HepG2 (cell line): ENCODE results near the gene DLL4. TPM values are rescaled to one million over a fixed set of nuclear protein-coding genes. Genes with fewer than 3 reads are reported as not detected.

Experiments used
- SP5 ChIP-seq: IDR thresholded peaks from 2 replicates; pipeline ENCODE4 v1.6.1; 2016; ENCODE audit warnings: low read depth, borderline replicate concordance
- TFDP1 ChIP-seq: IDR thresholded peaks from 2 replicates; pipeline ENCODE4 v1.6.1; 2016; ENCODE audit warnings: missing compliant biosample characterization, missing genetic modification reagents, borderline replicate concordance
- ZNF550 ChIP-seq: sonication (generic); formaldehyde crosslinking; IDR thresholded peaks from 2 replicates; pipeline ENCODE4 v1.4.0; 2020; ENCODE audit warnings: mild to moderate bottlenecking, missing genetic modification reagents, borderline replicate concordance
- polyA plus RNA-seq, 8 experiments: library from polyadenylated mRNA; depleted of rRNA in 3 of 8; stranded (reverse) in 7 of 8; unstranded in 1 of 8; fragments of >200 nt; fragmentation: Illumina TruSeq in 4 of 8; extraction: Trizol in 4 of 8; gene quantifications; 2 replicates each; pipeline versions ENCODE4 v1.2.1 to v1.2.3, GENCODE V29; 2011 to 2016; ENCODE audit warnings: low read depth in 4 of 8, missing spikeins in 1 of 8, mixed read lengths in 1 of 8; ENCODE audit not compliant: insufficient read depth in 1 of 8
- total RNA-seq, 5 experiments: library from RNA; depleted of rRNA; stranded (reverse); fragments of >200 nt; fragmentation: Illumina TruSeq; extraction: Trizol; gene quantifications; 2 replicates each; pipeline ENCODE4 v1.2.3, GENCODE V29; 2016; ENCODE audit warnings: low read depth in 1 of 5
- TF ChIP-seq, protein P1 (sequence below): sonication (generic); formaldehyde crosslinking; IDR thresholded peaks from 2 replicates; pipeline ENCODE4 v1.5.0; 2020; ENCODE audit warnings: mild to moderate bottlenecking, missing genetic modification reagents, borderline replicate concordance

The DLL4 gene
- total and polyA plus RNA-seq, 2 of the 13 experiments (the other 11 are each of a cell fraction or from before 2014, with no cell fraction given) = 0.20 to 0.25 TPM

DNA sequence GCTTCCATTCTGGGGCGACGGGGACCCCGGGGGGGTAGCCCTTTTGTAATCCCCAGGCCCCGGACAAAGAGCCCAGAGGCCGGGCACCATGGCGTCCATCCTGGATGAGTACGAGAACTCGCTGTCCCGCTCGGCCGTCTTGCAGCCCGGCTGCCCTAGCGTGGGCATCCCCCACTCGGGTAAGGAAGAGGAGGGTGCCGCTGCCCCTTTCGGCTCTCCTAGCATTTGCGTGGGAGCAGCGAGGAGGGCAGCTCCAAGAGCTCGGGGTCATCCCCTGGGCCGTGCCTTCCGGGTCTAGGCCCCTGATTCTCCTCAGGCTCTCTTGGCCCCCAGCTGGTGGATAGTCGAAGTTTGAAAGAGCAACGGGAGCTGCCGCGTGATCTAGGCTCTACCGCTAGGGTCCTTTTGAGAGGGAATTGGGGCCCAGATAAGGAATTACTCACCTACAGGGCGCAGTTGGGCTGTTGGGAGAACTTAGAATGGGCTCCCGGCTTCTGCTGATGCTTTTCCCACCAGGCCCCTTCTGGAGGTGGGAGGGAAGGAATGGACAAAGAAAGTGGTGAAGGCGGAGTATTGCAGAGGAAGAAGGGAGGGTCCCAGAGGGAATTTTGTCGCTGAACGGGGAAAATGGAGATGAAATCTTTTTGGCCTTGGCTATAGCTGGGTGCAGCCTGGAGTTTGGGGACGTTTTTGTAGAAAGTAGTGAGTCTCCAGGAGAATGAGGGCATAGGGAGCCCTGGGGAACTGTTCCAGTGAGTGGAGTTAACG, 34.3 kb upstream of the DLL4 start (continued):
- TF ChIP-seq, protein P1, sequence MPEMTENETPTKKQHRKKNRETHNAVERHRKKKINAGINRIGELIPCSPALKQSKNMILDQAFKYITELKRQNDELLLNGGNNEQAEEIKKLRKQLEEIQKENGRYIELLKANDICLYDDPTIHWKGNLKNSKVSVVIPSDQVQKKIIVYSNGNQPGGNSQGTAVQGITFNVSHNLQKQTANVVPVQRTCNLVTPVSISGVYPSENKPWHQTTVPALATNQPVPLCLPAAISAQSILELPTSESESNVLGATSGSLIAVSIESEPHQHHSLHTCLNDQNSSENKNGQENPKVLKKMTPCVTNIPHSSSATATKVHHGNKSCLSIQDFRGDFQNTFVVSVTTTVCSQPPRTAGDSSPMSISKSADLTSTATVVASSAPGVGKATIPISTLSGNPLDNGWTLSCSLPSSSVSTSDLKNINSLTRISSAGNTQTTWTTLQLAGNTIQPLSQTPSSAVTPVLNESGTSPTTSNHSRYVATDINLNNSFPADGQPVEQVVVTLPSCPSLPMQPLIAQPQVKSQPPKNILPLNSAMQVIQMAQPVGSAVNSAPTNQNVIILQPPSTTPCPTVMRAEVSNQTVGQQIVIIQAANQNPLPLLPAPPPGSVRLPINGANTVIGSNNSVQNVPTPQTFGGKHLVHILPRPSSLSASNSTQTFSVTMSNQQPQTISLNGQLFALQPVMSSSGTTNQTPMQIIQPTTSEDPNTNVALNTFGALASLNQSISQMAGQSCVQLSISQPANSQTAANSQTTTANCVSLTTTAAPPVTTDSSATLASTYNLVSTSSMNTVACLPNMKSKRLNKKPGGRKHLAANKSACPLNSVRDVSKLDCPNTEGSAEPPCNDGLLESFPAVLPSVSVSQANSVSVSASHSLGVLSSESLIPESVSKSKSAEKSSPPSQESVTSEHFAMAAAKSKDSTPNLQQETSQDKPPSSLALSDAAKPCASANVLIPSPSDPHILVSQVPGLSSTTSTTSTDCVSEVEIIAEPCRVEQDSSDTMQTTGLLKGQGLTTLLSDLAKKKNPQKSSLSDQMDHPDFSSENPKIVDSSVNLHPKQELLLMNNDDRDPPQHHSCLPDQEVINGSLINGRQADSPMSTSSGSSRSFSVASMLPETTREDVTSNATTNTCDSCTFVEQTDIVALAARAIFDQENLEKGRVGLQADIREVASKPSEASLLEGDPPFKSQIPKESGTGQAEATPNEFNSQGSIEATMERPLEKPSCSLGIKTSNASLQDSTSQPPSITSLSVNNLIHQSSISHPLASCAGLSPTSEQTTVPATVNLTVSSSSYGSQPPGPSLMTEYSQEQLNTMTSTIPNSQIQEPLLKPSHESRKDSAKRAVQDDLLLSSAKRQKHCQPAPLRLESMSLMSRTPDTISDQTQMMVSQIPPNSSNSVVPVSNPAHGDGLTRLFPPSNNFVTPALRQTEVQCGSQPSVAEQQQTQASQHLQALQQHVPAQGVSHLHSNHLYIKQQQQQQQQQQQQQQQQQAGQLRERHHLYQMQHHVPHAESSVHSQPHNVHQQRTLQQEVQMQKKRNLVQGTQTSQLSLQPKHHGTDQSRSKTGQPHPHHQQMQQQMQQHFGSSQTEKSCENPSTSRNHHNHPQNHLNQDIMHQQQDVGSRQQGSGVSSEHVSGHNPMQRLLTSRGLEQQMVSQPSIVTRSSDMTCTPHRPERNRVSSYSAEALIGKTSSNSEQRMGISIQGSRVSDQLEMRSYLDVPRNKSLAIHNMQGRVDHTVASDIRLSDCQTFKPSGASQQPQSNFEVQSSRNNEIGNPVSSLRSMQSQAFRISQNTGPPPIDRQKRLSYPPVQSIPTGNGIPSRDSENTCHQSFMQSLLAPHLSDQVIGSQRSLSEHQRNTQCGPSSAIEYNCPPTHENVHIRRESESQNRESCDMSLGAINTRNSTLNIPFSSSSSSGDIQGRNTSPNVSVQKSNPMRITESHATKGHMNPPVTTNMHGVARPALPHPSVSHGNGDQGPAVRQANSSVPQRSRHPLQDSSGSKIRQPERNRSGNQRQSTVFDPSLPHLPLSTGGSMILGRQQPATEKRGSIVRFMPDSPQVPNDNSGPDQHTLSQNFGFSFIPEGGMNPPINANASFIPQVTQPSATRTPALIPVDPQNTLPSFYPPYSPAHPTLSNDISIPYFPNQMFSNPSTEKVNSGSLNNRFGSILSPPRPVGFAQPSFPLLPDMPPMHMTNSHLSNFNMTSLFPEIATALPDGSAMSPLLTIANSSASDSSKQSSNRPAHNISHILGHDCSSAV (CRISPR knock-in tag) = no peak
- no peak for TF ChIP-seq SP5 (CRISPR knock-in tag)
- peak; percentile 66; the same call in 1 of the 2 replicates for TF ChIP-seq TFDP1 (CRISPR knock-in tag)
- TF ChIP-seq ZNF550 (CRISPR knock-in tag) = no peak
- TF ChIP-seq, all 625 proteins: peak for 39
